ENCODE data around the gene PACSIN3.

Gene PACSIN3

DNA sequence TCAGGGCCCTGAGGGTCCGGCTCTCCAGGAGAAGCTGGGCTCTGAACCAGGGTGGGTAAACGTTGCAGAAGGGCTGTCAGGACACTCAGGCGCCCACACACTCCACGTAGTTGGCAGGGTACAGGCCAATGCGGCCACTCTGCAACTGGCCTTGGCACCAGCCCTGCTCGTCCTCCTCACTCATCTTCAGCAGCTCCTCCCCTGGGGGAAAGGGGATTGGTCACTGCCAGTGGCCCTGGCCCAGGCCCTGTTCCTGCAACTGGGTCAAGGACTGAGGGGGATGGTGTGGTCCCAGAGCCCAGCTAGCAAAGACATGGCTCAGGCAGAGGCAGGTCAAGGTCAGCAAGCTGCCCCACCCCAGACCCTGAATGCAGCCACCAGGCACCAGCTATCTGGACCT is 8.4 kb downstream of the PACSIN3 start:
- peaks cover 34% of the 10 kb centered on the region for H3K79me2 ChIP-seq (ENCODE audit: insufficient read depth, low read length)
- H3K9me3 ChIP-seq (ENCODE audit: low read length): no peaks in the 10 kb centered on the region
- no peaks in the 10 kb centered on the region for H4K20me1 ChIP-seq (ENCODE audit: insufficient read depth, low read length)
- no peaks in the 10 kb centered on the region for H3K27me3 ChIP-seq (ENCODE audit: insufficient read depth, low read length)
- no peak overlapping the region for H2AFZ ChIP-seq (ENCODE audit: low read length)
- H3K4me3 ChIP-seq (ENCODE audit: low read depth, low read length, poor library complexity, severe bottlenecking): peak overlapping the region; percentile 92
- no peaks in the 10 kb centered on the region for H3K9me2 ChIP-seq (ENCODE audit: low read depth, low read length)
- H3K36me3 ChIP-seq (ENCODE audit: insufficient read depth, low read length): peaks cover 33% of the 10 kb centered on the region
- peak overlapping the region; percentile 86 for H3K4me2 ChIP-seq (ENCODE audit: low read length)
- H3F3A ChIP-seq (ENCODE audit: insufficient read depth, low read length): no peaks in the 10 kb centered on the region
- H3K27ac ChIP-seq (ENCODE audit: low read depth, low read length, poor library complexity, severe bottlenecking): peak overlapping the region; percentile 76
- H3K9ac ChIP-seq (ENCODE audit: low read length): peak overlapping the region; percentile 84; the same call in 1 of the 2 replicates
- H3K4me1 ChIP-seq (ENCODE audit: insufficient read depth, low read length, severe bottlenecking): peaks cover 34% of the 10 kb centered on the region
- no peak for TF ChIP-seq EZH2 (IDR thresholded peaks at IDR 0.05; ENCODE audit: borderline replicate concordance, low read length)
- TF ChIP-seq, protein P1, sequence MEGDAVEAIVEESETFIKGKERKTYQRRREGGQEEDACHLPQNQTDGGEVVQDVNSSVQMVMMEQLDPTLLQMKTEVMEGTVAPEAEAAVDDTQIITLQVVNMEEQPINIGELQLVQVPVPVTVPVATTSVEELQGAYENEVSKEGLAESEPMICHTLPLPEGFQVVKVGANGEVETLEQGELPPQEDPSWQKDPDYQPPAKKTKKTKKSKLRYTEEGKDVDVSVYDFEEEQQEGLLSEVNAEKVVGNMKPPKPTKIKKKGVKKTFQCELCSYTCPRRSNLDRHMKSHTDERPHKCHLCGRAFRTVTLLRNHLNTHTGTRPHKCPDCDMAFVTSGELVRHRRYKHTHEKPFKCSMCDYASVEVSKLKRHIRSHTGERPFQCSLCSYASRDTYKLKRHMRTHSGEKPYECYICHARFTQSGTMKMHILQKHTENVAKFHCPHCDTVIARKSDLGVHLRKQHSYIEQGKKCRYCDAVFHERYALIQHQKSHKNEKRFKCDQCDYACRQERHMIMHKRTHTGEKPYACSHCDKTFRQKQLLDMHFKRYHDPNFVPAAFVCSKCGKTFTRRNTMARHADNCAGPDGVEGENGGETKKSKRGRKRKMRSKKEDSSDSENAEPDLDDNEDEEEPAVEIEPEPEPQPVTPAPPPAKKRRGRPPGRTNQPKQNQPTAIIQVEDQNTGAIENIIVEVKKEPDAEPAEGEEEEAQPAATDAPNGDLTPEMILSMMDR (IDR thresholded peaks at IDR 0.05; ENCODE audit: low read length): no peak

DNA sequence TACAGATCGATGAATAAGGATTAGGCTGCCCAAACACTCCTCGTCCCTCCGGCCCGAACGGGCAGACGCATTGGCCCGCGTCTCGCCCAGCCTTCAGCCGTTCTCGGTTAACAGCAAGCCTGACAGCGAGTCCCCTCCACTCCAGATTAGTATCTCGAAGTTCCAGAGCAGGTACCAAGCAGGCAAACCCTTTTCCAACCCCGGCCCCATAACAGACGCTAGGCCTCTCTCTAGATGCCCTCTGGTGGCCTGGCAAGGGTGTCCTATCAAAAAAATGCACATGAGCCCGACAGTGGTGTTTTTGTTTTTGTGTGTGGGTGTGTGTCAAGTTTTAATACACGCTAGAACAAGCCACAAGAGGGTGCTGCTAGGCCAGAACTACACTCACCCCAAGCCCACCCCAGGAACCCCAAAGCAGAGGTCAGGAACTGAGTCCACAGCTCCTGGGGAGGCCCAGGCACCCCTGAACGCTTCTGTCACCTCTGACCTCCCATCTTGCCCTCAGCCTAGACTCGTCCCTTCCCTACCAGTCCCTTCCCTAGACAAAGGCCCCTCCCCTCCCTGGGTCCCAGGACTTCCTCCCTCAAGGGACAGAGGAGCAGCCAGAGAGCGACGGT is 8.9 kb downstream of the PACSIN3 start:
- H3K9ac ChIP-seq (ENCODE audit: low read length): peak overlapping the region; percentile 84
- H3K4me2 ChIP-seq (ENCODE audit: low read length): peak overlapping the region; percentile 86
- H4K20me1 ChIP-seq (ENCODE audit: insufficient read depth, low read length): no peaks in the 10 kb centered on the region
- no peaks in the 10 kb centered on the region for H3K27me3 ChIP-seq (ENCODE audit: insufficient read depth, low read length)
- no peaks in the 10 kb centered on the region for H3K9me3 ChIP-seq (ENCODE audit: low read length)
- peak overlapping the region; percentile 92 for H3K4me3 ChIP-seq (ENCODE audit: low read depth, low read length, poor library complexity, severe bottlenecking)
- peak overlapping the region; percentile 76 for H3K27ac ChIP-seq (ENCODE audit: low read depth, low read length, poor library complexity, severe bottlenecking)
- peaks cover 39% of the 10 kb centered on the region for H3K79me2 ChIP-seq (ENCODE audit: insufficient read depth, low read length)
- peaks cover 38% of the 10 kb centered on the region for H3K36me3 ChIP-seq (ENCODE audit: insufficient read depth, low read length)
- H3F3A ChIP-seq (ENCODE audit: insufficient read depth, low read length): no peaks in the 10 kb centered on the region
- 0 out of 2 replicates have a peak overlapping the region, but pooled peaks have one; percentile 38 for H2AFZ ChIP-seq (ENCODE audit: low read length)
- no peak for TF ChIP-seq EZH2 (IDR thresholded peaks at IDR 0.05; ENCODE audit: borderline replicate concordance, low read length)
- TF ChIP-seq, protein P1 (IDR thresholded peaks at IDR 0.05; ENCODE audit: low read length): peak; percentile 90
- H3K4me1 ChIP-seq (ENCODE audit: insufficient read depth, low read length, severe bottlenecking): peaks cover 34% of the 10 kb centered on the region
- H3K9me2 ChIP-seq (ENCODE audit: low read depth, low read length): no peaks in the 10 kb centered on the region

DNA sequence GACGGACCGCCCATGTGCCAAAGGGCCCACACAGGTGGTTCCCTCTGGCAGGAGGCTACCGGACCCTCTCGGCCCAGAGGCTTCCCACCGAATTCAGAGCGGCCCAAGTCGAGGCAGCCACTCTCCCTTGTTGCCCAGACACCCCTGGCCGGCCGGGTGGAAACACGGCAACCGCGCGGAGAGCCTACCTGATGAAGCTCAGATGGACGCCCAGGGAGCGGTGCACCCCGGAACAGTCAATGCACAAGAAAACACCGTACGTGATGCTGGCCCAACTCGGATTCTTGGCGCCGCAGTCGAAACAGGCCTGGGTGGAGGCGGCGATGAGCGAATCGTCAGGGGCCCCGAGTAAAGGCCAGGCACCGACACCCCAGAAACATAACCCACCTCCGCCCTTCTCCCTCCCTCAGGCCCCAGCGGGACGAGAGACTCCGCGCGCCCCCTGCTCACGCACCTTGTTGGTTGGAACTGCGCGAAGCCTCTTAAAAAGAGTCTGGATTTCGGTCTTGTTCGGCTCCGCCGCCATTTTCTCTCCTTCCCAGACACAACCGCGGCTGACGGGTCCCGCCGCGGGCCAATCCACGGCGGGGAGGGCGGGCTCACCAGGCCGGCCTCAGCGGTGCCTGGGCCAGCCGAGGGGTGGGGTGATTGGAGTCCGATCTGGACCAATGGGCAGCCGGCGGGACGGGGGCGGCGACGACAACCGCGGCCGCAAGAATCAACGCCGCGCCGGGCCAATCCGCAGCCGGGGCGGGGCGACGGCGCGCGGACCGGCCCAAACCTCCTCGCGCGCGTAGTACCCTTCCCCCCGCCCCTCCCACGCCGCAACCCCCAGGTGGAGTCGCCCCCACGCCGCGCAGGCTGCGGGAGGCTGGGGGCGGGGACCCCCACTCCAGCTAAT is 9.7 kb downstream of the PACSIN3 start, which contains the start of gene ARFGAP2:
ARFGAP2 (minus strand) TSS at position 552 of the 901 bp plus-strand sequence; CDS start at position 526, 26 bp downstream.
- Histone ChIP-seq H3K4me1 (ENCODE audit: insufficient read depth, low read length, severe bottlenecking) (peaks cover 34% of the 10 kb centered on the region), H3K4me2 (ENCODE audit: low read length) (peak within 1 kb of the TSS; percentile 94), H3K27me3 (ENCODE audit: insufficient read depth, low read length) (no peaks in the 10 kb centered on the region), H3K79me2 (ENCODE audit: insufficient read depth, low read length) (peaks cover 43% of the 10 kb centered on the region), H2AFZ (ENCODE audit: low read length) (0 out of 2 replicates have a peak within 1 kb of the TSS, but pooled peaks have one; percentile 38), H3F3A (ENCODE audit: insufficient read depth, low read length) (no peaks in the 10 kb centered on the region), H3K4me3 (ENCODE audit: low read depth, low read length, poor library complexity, severe bottlenecking) (peak within 1 kb of the TSS; percentile 92), H3K9me3 (ENCODE audit: low read length) (no peaks in the 10 kb centered on the region), H3K36me3 (ENCODE audit: insufficient read depth, low read length) (peaks cover 46% of the 10 kb centered on the region), H3K9ac (ENCODE audit: low read length) (peak within 1 kb of the TSS; percentile 96), H3K27ac (ENCODE audit: low read depth, low read length, poor library complexity, severe bottlenecking) (peak within 1 kb of the TSS; percentile 87), H4K20me1 (ENCODE audit: insufficient read depth, low read length) (no peaks in the 10 kb centered on the region), H3K9me2 (ENCODE audit: low read depth, low read length) (no peaks in the 10 kb centered on the region)
- TF ChIP-seq EZH2 (IDR thresholded peaks at IDR 0.05; ENCODE audit: borderline replicate concordance, low read length): no peak
- TF ChIP-seq, protein P1 (IDR thresholded peaks at IDR 0.05; ENCODE audit: low read length): no peak

Data from OCI-LY1 (cell line).